Spleen (tissue), 11 donors: ENCODE results near the gene TNFSF13. TPM values are rescaled to one million over a fixed set of nuclear protein-coding genes. Genes with fewer than 3 reads are reported as not detected.
"Not testable (repeated sequence)": the region's sequence is repeated elsewhere in the genome, so short reads cannot be mapped to it uniquely, and the experiment has no call there.

Experiments
- DNase-seq: peaks from one replicate; pipeline ENCODE4 v3.0.0-alpha.2; 2020
- H3K27ac ChIP-seq, 8 donors: fragments of 200-600 bp; sonication (generic) in 7 of 8; 1 replicate in 4 of 8; 2 replicates in 4 of 8; pipeline versions ENCODE4 v1.5.0 to v1.8.0; 2016 to 2021; ENCODE audit warnings: inconsistent platforms in 4 of 8, mild to moderate bottlenecking in 4 of 8, moderate library complexity in 1 of 8
- H3K27me3 ChIP-seq, 7 donors: fragments of 200-600 bp; sonication (generic) in 6 of 7; replicated peaks in 1 of 7; 1 replicate in 4 of 7; 2 replicates in 3 of 7; pipeline versions ENCODE4 v1.5.0 to v1.8.0; 2016 to 2021; ENCODE audit warnings: inconsistent platforms in 3 of 7, mild to moderate bottlenecking in 1 of 7
- H3K36me3 ChIP-seq, 6 donors: fragments of 200-600 bp; sonication (generic) in 5 of 6; 1 replicate in 4 of 6; 2 replicates in 2 of 6; pipeline versions ENCODE4 v1.5.0 to v1.8.0; 2016 to 2021; ENCODE audit warnings: inconsistent platforms in 2 of 6
- H3K4me1 ChIP-seq, 6 donors: fragments of 200-600 bp; sonication (generic) in 5 of 6; 1 replicate in 3 of 6; 2 replicates in 3 of 6; pipeline versions ENCODE4 v1.5.0 to v1.8.0; 2016 to 2021; ENCODE audit warnings: inconsistent platforms in 3 of 6
- H3K4me3 ChIP-seq, 8 donors: fragments of 200-600 bp; sonication (generic) in 7 of 8; 1 replicate in 4 of 8; 2 replicates in 4 of 8; pipeline versions ENCODE4 v1.5.0 to v1.8.0; 2016 to 2021; ENCODE audit warnings: inconsistent platforms in 4 of 8, mild to moderate bottlenecking in 4 of 8, moderate library complexity in 2 of 8
- H3K9me3 ChIP-seq, 8 donors: fragments of 200-600 bp; sonication (generic) in 7 of 8; 1 replicate in 4 of 8; 2 replicates in 4 of 8; pipeline versions ENCODE4 v1.5.0 to v1.8.0; 2016 to 2021; ENCODE audit warnings: inconsistent platforms in 4 of 8
- POLR2A ChIP-seq, 3 donors: fragments of 450-650 bp; IDR thresholded peaks; one replicate each; pipeline ENCODE4 v1.5.1; 2017; ENCODE audit warnings: antibody characterized with exemption in 3 of 3, mild to moderate bottlenecking in 1 of 3
- POLR2AphosphoS5 ChIP-seq, 3 donors: sonication (generic); formaldehyde crosslinking; IDR thresholded peaks; one replicate each; pipeline ENCODE4 v1.5.1; 2017; ENCODE audit warnings: antibody characterized with exemption in 3 of 3
- WGBS, 5 donors: extraction: QIAGEN DNeasy Blood & Tissue Kit in 3 of 5; methylation state at CpG; one replicate each; pipeline versions ENCODE4 v1.1.5 to v1.1.7; 2013 to 2018; 5-methylcytosine and 5-hydroxymethylcytosine counted together
- intact Hi-C: fragments of 100-400 bp; cut with DNase I; formaldehyde crosslinking; loops from one replicate; pipeline ENCODE4 v1.15.0; 2023; ENCODE audit warnings: low total_unique reads
- polyA plus RNA-seq, 3 donors: library from polyadenylated mRNA; stranded (reverse); fragments of 200-250 nt; gene quantifications; one replicate each; pipeline ENCODE4 v1.2.1, GENCODE V29; 2013
- total RNA-seq, 7 donors: library from RNA; depleted of rRNA in 3 of 7; stranded (reverse); fragments of >200 nt in 3 of 7; fragmentation: NEBNext Ultra II Directional in 4 of 7; extraction: Animal tissue kit (Norgen Biotek cat#: 25700) in 4 of 7; gene quantifications; one replicate each; pipeline versions ENCODE4 v1.1.0 to v1.2.1, GENCODE V29; 2016 to 2021
- TF ChIP-seq, protein P1 (sequence below), 11 experiments: fragments of 200-600 bp in 7 of 11; fragments of 450-650 bp in 4 of 11; sonication (generic) in 4 of 11; IDR thresholded peaks in 8 of 11; conservative IDR thresholded peaks in 3 of 11; 1 replicate in 7 of 11; 2 replicates in 4 of 11; pipeline versions ENCODE4 v1.4.0 to v1.8.0; 2016 to 2021; ENCODE audit warnings: antibody characterized with exemption in 11 of 11, inconsistent platforms in 4 of 11, mild to moderate bottlenecking in 1 of 11
- donor health status: healthy with polysubstance abuse.
- donor health status: DM: no; HTN: no; CAD: no; lungs with moderate emphysema.
- donor health status: DM: no; HTN: no; CAD: no.
- donor health status: Bipolar disorder and iron deficiency.
- donor health status: healthy.
- donor health status: DM: no; HTN: no; CAD: no.
- donor health status: DM: yes; HTN: yes; CAD: no.

Gene TNFSF13
- total and polyA plus RNA-seq, 10 donors = 14.5 to 54.0 (median 25.7) TPM

DNA sequence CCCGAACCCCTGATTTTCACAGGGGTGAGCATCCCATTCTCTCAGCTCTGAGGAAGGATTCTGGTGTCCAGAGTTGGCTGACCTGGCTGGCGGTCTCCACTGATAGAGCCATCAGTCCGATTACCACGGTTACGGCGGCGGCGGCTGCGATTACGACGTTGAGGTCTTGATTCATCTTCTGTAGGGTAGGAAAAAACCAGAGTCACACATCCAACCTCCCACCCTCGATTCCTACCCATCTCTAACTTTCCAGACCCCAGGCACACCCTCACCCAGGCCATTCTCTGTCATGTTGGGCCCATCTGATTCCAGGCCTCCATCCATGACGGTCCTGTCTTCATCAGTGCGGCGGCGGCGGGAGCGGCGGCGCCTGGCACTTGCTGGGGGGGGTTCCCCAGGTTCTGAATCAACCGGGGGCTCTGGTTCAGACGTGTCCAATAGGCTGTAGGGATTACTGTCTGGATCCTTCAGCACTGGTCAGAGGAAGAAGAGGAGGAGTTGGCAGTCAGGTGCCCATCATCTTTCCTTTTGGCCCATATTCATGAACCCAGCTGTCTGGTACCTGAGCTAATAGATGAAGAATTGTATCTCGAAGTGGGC, 34.0 kb downstream of the TNFSF13 start:
- Histone ChIP-seq H3K27ac (no peak overlapping the region), H3K4me1 (peaks cover 7 to 26% (median 16%) of the 10 kb centered on the region in 6 donors), H3K27me3 (no peaks in the 10 kb centered on the region), H3K36me3 (peaks cover 5 to 100% (median 71%) of the 10 kb centered on the region in 6 donors), H3K4me3 (no peak overlapping the region), H3K9me3 (no peaks in the 10 kb centered on the region)
- WGBS, 5 donors = 92 to 97% (median 95%) methylated on average over 20 to 23 of the region's 23 CpGs
- TF ChIP-seq POLR2AphosphoS5 (IDR thresholded peaks at IDR 0.05) = peak in 1 of 3 donors; percentile 55
- TF ChIP-seq, protein P1, sequence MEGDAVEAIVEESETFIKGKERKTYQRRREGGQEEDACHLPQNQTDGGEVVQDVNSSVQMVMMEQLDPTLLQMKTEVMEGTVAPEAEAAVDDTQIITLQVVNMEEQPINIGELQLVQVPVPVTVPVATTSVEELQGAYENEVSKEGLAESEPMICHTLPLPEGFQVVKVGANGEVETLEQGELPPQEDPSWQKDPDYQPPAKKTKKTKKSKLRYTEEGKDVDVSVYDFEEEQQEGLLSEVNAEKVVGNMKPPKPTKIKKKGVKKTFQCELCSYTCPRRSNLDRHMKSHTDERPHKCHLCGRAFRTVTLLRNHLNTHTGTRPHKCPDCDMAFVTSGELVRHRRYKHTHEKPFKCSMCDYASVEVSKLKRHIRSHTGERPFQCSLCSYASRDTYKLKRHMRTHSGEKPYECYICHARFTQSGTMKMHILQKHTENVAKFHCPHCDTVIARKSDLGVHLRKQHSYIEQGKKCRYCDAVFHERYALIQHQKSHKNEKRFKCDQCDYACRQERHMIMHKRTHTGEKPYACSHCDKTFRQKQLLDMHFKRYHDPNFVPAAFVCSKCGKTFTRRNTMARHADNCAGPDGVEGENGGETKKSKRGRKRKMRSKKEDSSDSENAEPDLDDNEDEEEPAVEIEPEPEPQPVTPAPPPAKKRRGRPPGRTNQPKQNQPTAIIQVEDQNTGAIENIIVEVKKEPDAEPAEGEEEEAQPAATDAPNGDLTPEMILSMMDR (IDR thresholded peaks at IDR 0.05 in 8 of 11, conservative IDR thresholded peaks at IDR 0.05 in 3 of 11) = no peak
- no peak for TF ChIP-seq POLR2A (IDR thresholded peaks at IDR 0.05)
- no peak for DNase-seq
- intact Hi-C loops = no loop called here

DNA sequence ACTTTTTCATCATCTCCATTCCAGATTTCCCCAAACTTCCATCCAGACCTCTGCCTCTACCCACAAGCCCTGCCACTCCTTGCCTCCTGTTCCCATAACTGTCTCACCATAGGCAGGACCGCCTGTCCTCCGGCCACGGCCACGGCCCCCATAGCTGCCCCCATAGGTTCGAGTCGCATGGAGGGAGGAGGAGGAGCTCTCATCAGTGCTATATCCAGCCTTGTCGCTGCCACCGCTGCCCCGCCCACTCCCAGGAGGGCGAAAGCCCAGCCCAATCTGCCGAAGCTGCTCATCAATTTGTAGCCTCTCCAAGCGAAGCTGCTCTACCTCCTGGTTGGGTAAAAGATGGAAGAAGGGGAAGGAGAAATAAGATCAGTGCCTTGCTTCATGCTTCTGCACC, 34.7 kb downstream of the TNFSF13 start:
- WGBS, 5 donors = 88 to 92% (median 90%) methylated on average over 12 of the region's 12 CpGs
- TF ChIP-seq, protein P1 (IDR thresholded peaks at IDR 0.05 in 8 of 11, conservative IDR thresholded peaks at IDR 0.05 in 3 of 11) = no peak
- peak in 2 of 3 donors; percentile 17 to 33 for TF ChIP-seq POLR2AphosphoS5 (IDR thresholded peaks at IDR 0.05)
- Histone ChIP-seq H3K4me3 (no peak overlapping the region), H3K9me3 (no peaks in the 10 kb centered on the region), H3K4me1 (peaks cover 7 to 20% (median 14%) of the 10 kb centered on the region in 6 donors), H3K27ac (no peak overlapping the region), H3K36me3 (peaks cover 5 to 98% (median 71%) of the 10 kb centered on the region in 6 donors), H3K27me3 (no peaks in the 10 kb centered on the region)
- intact Hi-C loops = no loop called here
- DNase-seq = no peak

DNA sequence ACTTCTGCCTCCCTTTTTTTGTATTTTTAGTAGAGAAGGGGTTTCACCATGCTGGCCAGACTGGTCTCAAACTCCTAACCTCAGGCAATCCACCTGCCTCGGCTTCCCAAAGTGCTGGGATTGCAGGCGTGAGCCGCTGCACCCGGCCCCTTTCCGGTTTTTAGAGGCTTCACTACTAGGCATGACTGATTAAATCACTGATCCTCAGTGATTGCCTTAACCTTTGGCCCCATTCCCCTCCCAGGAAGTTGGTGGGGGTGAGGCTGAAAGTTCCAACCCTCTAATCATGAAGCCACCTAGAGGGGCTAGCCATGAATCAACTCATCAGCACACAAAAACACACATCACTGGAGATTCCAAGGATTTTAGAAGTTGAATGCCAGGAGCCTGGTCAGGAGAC, 39.0 kb downstream of the TNFSF13 start:
- H3K4me3 ChIP-seq, intact Hi-C loops, DNase-seq, H3K27ac ChIP-seq, H3K9me3 ChIP-seq, H3K27me3 ChIP-seq, H3K4me1 ChIP-seq: not testable (repeated sequence)
- H3K36me3 ChIP-seq = peaks cover 9 to 98% (median 96%) of the 10 kb centered on the region in 6 donors
- WGBS, 5 donors = 76 to 83% (median 80%) methylated on average over 5 of the region's 5 CpGs

DNA sequence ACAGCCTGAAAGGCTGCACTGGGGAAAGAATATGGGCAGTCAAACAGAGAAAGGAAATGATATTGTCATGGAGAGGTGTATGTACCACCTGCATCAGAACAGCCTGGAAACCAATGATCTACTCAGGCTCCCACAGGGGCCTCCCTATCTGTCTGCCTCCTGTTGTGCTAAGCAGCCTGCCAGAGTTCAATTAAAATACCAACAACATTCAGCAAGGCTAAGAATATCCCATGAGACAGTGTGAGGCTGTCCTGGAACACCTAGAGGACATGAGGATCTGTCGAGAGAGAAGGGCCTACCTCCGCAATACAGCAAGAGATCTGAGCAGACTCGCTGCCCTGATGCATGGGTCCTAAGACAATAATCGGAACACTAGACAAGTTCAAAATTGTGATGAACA, 47.7 kb downstream of the TNFSF13 start:
- no peak for DNase-seq
- 97 to 99% (median 97%) methylated on average over 4 of the region's 4 CpGs for WGBS, 5 donors
- Histone ChIP-seq H3K4me1 (peaks cover 0 to 28% (median 8%) of the 10 kb centered on the region in 6 donors), H3K4me3 (no peak overlapping the region), H3K27me3 (no peaks in the 10 kb centered on the region), H3K36me3 (peaks cover 4 to 83% (median 51%) of the 10 kb centered on the region in 6 donors), H3K9me3 (no peaks in the 10 kb centered on the region), H3K27ac (no peak overlapping the region)
- intact Hi-C loops = no loop called here
- TF ChIP-seq, protein P1 (IDR thresholded peaks at IDR 0.05 in 8 of 11, conservative IDR thresholded peaks at IDR 0.05 in 3 of 11) = no peak
- TF ChIP-seq POLR2AphosphoS5 (IDR thresholded peaks at IDR 0.05) (no peak), POLR2A (IDR thresholded peaks at IDR 0.05) (no peak)
